SIG-M5 treated with dmso at 0.1 percent for 504 hours (cell line): ENCODE results near the gene CYB5R3.
"Not testable (repeated sequence)": the region's sequence is repeated elsewhere in the genome, so short reads cannot be mapped to it uniquely, and the experiment has no call there.

Source experiments
- DNase-seq: peaks from one replicate; lab custom pipeline; 2025; ENCODE audit not compliant: unreplicated experiment; lab: John Stamatoyannopoulos, UW

CYB5R3 gene

DNA sequence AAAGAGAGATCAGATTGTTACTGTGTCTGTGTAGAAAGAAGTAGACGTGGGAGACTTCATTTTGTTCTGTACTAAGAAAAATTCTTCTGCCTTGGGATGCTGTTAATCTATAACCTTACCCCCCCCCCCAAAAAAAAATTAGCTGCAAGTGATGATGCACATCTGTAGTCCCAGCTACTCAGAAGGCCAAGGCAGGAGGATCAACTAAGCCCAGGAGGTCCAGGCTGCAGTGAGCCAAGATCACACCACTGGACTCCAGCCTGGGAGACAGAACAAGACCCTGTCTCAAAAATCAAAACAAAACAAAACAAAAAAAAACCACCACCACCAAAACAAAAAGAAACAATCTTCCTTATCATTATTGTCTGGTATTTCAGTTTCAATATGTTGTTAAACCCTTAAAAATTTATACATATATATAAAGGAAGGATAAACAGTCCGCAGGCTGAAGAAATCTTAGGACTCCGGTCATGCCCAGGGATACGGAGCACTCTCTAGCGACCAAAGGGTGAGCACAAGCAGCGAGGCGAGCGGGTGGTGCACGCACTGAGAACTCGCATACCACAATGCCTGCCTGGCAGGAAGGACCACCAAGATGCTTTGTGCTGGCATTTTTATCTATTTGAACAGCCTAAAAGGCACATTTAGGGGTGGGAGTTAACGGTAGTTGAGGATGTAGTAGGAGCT, 40.9 kb downstream of the CYB5R3 start:
- DNase-seq, result no peak

DNA sequence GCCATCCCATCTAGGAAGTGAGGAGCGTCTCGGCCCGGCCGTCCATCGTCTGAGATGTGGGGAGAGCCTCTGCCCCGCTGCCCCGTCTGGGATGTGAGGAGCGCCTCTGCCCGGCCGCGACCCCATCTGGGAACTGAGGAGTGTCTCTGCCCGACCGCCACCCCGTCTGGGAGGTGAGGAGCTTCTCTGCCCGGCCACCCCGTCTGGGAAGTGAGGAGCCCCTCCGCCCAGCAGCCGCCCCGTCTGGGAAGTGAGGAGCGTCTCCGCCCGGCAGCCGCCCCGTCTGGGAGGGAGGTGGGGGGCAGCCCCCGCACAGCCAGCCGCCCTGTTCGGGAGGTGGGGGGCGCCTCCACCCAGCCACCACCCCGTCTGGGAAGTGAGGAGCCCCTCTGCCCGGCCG, 41.6 kb downstream of the CYB5R3 start:
- not testable (repeated sequence) for DNase-seq

DNA sequence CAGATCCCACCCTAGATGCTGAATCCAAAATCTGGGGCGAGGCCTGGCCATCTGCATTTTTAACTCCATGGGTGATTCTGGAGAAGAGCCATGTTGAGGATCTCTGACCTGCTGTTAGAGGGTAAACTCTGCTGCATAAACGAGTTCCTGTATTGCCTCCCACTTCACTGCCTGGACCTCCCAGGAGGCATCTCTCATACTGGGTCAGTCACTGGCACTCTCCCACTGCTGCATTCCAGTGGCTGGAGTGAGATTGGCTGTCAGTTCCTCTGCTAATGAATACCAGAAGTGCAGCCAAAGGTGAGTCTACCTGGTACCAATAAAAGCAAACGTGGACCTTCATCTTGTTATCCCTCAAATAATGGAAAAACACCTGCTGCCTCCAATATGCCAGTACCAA, 44.8 kb downstream of the CYB5R3 start:
- DNase-seq, result no peak

DNA sequence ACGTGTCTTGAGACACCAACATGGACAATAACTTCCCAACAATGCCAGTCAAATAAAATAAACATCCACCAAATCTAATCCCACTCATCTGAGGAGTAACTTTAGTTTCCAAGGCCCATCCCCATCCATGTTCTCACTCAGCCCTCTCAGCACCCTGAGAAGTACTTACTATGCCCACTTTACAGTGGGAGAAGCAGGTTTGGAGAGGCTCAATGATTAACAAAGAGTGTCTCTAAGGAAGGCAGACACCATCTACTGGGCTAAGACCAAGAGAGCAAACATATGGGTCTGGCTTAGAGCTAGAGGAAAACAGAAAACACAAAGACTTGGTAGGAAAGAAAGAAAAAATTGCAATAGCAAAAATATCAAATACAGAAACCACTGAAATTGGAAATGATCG, 45.8 kb downstream of the CYB5R3 start:
- no peak for DNase-seq

DNA sequence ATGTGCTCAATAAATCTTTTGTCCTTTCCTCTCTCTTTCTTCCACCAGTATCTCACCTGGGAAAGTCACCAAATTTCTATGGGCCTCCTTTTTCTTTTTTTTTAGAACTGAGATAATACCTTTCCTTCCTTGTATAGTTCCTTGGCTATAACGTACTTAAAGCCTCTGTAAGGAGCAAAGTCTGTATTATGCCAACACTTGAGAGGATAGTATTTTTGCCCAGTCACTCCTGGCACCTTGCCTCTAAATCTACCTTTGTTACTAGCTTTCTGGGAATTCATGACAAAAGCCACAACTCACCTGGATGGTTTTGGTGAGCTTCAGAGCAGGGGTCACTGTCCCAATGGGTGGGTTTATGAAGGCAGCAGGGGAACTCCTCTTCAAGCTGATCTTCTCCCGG, 46.7 kb downstream of the CYB5R3 start:
- DNase-seq, result no peak

DNA sequence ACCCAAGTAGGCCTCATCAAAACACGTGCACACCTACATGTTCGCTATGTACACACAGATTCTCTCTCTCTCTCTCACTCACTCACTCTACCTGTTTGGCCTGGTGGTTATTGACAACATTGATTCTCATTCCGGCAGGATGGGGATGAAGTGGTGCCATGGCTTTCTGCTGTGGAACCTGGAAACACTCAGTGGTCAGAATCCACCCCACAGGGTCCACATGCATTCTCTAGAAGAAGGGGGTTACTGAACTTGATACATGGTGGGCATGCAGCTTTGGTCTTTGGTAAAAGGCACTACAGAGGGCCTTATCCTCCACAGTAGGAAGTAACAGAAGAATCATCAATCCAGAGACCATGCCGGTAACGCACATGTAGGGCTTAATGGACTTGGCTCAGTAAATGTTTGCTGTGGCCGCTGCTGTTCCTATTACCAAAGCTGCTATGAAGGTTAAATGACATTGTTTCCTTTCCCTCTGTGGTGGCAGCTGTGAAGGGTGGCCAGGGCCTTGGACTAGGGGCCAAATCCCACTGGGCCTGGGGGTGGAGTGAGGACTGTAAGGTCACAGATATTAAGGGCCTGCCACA, 47.2 kb downstream of the CYB5R3 start:
- DNase-seq, result no peak

DNA sequence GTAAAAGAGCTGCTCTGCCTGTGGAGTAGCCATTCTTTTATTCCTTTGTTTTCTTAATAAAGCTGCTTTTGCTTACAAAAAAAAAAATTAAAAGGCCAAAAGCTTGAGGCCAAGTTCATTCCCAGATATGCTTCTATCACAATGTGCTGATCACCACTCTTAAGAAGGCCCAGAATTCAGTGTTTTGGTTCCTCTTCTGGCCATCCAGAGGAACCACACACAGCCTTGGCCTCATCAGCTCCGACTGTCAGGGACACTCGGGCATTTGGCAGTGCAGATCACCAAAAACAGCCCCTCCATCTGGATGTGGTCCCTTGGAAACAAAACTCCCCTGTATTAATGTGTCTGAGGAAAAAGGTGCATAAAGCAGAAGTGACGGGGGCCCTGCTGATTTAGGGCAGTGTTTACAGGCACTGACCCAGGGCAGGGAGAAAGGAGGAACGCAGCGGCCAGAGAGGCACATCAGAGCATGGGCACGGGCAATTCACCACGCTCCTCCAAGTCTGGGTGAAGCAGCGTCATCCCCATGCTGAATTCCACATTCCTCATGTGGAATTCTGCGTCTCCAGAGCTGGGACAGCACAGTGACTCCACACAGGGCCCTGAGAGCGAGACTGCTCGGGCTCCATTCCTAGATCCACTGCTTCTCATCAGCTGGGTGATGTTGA, 52.2 kb downstream of the CYB5R3 start:
- DNase-seq, result no peak

DNA sequence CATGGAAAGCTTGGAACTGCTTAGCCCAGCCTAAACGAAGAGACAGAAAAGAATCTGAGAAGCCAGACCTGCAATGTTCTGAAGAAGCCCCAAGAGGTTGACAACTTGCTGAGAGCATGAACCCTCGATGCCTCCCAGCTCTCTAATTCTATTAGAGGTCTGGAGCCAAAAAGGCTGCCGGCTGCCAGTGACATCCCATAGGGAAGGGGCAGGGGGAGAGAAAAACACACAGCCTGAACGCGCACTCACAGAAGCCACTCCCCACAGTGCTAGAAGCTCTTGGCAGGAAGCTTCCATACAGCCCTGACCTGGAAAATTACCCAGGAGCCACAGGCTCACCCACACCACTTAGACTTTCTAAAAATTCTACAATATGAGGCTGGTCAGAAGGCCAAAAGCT, 52.9 kb downstream of the CYB5R3 start:
- DNase-seq, result no peak

DNA sequence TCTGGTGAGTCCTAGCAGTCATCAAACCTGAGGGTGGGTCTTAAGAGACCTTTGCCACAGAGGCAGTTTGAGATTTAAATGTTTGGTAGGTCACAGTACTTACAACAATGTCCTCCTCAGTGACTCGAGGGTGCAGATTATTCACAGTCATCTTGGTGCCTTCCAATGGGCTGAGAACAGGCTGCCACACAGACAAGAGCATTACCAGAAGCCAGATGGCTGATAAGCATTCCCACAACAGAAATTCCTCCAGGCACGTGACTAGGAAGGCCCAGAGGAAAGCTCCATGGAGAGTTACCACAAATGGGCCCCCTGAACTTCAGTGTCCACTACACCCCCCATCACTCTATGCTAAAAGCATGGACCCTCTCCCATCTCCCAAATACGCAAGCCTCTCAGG, 53.8 kb downstream of the CYB5R3 start:
- no peak for DNase-seq

DNA sequence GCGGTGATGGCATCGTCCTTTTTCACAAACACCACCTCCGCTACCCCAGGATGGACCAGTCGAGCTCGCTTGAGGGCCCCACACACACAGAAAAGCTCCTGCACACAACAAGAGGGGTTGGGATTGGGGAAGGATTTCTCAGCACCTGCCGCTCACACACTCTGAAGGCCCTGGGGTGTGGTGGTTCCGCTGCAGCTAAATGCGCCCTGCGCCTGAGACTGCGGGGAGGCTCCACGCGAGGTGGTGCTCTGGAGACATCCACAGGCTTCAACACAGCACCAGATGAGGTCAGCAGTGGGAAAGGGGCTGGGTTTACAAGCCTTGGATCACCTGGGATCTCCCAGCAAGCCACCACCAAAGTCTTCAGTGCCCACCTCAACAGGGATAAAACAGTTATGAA, 57.2 kb downstream of the CYB5R3 start:
- DNase-seq, result no peak

DNA sequence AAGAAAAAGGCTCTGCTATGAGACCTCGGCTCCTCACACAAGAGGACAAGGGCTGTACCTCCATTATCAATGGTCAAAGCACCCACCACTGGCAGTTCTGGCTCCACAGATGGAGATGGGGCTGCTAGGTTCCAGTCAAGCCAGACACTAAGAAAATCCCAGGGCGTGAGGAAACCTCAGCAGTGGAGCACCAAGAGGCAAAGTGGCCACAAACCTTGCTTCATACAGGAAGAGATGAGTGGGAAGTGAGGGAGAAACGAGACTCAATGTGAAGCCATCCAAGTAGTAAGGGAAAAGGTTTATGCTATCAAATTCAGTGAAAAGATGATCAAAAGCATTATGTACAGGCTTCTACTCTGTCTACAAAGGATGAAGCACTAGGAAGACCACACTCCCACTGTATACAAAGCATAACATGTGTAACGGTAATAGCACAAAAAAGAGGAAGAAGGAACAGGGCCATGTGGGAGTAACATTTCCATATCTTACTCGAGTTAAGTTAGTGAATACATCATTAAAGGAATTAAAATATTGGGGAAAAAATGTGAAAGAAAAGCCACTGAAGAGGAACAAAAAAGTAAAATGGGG, 61.5 kb downstream of the CYB5R3 start:
- DNase-seq, result peak; percentile 55

DNA sequence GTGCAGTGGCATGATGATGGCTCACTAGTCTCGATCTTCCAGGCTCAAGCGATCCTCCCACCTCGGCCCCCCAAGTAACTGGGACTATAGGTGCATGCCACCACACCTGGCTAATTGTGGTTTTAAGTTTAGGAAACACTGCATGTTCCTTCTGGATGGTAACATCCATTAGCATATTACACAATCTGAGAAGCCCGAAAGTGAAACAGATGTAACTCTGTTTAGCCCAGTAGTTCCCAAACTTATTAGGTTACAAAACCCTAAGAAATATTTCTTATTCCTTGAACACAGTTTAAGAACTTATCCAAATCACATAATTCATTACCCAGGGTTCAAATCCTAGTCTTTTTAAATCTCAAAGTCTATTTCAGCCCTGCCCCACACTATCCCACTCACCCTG, 62.8 kb downstream of the CYB5R3 start:
- DNase-seq, result no peak

DNA sequence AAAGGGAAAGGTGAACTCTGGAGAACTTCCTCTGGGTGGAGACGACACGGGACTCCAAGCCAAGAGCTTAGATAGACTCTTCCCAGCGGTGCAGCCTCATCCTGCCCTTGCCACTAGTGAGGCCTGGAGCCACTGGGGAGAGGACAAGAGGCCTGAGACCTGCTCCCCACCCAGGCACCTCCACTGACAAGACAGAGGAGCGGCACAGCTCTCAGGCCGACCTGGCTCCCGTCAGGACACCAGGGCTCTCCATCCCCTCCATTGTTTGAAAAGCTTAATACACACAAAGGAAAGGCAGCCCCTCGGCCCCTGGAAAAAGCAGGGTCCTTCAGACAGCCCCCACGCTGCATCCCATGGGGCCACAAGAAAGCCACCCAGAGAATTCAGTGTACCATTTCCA, 64.1 kb downstream of the CYB5R3 start:
- DNase-seq, result no peak

DNA sequence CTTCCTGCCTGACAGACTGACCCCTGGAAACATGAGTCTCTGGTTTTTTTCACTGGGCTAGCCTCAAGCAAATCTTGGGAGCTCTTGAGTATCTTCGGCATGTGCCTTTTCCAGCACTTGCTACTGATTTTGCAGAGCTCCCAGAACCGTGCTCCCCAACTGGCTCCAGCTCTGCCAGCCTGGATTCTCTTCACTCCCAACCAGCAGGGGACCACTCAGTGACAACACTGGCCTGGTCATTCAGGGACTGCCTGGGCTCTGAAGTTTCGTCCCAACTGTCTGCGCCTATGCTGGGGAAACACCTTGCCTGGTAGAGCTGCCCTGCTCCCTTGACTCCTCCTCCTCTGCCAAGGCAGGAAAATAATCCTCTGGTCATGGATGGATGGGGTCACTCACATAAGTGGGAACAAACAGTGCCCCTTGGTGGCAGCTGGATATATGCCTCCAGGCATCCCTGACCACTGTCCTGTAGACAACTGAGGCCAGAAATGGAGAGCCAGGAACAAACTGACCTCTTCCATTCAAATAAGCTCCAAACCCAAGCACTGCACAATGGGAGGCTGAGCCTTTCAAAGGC, 64.7 kb downstream of the CYB5R3 start:
- no peak for DNase-seq

DNA sequence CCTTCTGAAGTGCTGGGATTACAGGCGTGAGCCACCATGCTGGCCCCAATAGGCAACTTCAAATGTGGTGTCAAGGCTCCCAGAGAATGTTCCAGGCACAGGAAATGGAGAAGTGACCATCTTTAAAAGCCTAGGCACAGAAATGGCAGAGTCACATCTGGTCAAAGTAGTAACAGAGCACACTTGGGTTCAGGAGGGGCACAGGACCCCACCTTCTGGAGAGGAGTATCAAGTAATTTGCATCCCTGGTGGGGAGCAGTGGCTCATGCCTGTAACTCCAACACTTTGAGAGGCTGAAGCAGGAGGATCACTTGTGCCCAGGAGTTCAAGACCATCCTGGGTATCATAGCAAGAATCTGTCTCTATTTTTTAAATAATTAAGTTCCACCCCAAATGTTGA, 66.2 kb downstream of the CYB5R3 start:
- DNase-seq, result no peak

DNA sequence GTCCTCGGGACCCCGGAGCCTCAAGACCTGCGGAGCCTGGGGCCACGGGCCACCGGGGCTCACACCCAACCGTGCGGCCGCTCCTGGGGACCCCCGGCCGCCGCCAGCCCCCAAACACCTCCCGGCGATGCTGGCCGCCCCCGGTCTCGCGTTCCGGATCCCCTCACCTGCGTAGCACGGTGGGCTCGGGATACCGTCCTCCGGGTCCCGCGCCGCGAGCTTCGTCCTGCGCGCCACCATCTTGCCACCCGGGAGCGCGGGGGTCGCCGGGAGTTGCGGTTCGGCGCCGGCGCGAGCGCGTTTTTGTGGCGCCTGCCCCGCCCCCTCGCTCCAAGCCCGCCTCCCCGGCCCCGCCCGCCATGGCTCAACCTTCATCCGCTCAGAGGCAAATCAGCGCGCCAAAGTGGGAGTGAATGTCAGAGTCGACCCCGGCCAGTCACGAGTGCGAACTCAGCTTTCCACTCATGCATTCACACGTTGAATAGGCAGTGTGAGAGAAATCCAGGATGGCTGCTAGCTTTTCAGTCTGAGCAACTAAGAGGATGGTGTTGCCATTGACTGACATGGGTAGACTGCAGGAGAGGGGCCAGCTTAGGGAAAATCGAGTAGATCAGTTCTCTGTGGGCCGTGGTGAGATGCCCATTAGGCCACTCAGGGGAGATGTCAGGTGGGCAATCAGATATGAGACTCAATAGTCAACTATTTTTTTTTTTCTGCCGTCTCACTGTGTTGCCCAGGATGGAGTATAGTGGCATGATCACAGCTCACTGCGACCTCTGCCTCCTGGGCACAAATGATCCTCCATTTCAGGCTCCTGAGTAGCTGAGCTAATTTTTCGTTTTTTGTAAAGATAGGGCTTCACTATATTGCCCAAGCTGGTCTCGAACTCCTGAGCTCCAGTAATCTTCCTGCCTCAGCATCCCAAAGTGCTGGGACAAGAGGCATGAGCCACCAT, 67.2 kb downstream of the CYB5R3 start:
- peak; percentile 54 for DNase-seq

DNA sequence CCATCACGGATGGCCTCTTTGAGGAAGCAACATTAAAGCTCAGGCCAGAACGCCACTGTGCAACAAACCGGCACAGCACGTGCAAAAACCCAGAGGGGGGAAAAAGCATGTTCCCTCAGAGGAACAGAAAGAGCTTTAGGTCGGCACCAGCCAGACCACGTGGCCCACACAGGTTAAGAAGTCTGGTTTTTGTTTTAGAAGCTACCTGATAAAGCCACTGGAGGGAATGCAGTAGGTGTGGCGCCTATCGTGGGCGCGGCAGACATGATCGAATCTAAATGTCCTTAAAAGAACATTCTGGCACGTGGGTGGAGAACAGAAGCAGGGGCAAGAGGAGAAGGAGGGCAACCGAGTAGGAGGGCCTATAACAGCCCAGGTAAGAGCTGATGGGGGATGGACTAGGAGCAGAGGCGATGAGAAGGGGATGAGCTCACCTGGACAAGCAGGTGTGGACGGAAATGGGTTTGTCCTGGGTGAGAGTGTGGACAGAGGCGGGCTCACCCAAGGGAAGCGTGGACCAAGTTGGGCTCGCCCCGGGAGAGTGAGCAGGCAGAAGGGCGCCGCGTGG, 67.9 kb downstream of the CYB5R3 start:
- DNase-seq, result not testable (repeated sequence)

DNA sequence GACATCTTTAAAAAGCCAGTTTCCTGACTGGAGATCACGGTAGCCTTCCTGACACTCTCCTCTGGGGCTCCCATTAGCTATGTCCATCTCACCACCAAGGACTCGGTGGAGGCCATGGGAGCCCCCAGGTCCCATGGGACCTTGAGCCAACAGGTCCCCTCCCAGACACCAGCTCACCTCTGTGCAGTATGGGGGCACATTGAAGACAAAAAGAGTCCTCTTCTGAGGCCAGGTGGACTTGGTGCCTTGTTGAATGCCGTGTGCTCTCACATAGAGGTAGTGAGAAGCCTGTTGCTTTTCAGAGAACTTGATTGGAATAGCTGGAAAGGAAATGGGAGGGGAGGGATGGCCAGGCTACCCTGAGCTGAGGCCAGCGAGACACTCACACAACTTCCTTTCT, 69.2 kb downstream of the CYB5R3 start:
- DNase-seq, result not testable (repeated sequence)

DNA sequence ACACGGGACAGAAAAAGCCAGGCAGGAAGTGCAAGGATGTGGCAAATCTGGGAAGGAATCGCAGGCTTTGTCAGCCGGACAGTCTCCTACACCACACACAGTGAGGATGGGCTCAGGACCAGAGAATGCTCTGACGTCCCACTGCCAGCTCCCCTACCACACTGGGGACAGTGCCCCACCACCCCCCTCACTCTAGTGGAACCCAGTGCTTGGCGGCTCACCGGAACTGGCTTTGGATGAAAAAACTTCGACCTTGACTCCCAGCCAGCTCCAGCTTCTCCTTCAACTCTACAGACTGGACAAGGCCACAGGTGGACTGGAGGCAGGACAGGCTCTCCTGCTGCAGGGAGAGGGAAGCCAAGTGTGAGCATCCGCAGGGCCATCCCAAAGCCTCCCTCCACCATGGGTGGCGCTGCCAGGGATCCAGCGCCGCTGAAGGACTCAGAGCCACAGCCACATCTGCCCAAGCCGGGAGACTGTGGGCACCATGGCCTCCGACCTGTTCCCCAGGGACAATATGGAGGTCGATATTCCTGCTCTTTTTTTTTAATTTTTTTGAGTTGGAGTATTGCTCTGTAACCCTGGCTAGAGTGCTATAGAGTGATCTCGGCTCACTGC, 71.5 kb downstream of the CYB5R3 start:
- DNase-seq, result no peak

DNA sequence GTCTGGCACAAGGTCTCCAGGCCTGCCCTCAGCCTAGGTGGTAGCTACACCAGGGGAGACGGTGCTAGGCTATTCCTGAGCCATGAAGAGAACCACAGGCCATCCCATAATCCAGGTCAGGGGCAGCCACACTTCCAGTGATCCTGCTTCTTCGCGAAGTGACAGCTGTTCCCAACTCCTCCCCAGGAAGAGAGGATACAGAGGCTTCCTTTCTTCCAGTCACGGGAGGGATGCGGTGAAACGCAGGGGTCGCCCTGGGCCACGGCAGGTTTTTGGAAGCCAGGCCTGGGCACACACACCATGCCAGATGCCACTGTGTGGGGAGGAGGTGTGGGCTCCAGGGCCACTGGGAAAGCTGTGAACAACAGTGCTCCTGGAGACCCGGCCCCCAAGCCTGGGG, 72.1 kb downstream of the CYB5R3 start:
- DNase-seq, result not testable (repeated sequence)
